HepG2 (cell line): ENCODE measurements around the gene DHX30. TPM values are rescaled to one million over a fixed set of nuclear protein-coding genes. Genes with fewer than 3 reads are reported as not detected.

Experiments
- CBX1 ChIP-seq: IDR thresholded peaks from one replicate; pipeline ENCODE4 v1.6.1; 2016; ENCODE audit warnings: antibody characterized with exemption, low read depth
- HES4 ChIP-seq: sonication (generic); formaldehyde crosslinking; IDR thresholded peaks from 2 replicates; pipeline ENCODE4 v1.9.0; 2021; ENCODE audit warnings: mild to moderate bottlenecking, missing genetic modification reagents, borderline replicate concordance
- POGK ChIP-seq: sonication (generic); formaldehyde crosslinking; conservative IDR thresholded peaks from 2 replicates; pipeline ENCODE4 v1.8.0; 2022; ENCODE audit warnings: mild to moderate bottlenecking, moderate library complexity, missing genetic modification reagents
- RAD21 ChIP-seq: fragments of 450-650 bp; formaldehyde crosslinking; IDR thresholded peaks from 2 replicates; pipeline ENCODE4 v1.5.0; 2020; ENCODE audit warnings: mild to moderate bottlenecking
- RELA ChIP-seq: sonication (generic); formaldehyde crosslinking; IDR thresholded peaks from 2 replicates; pipeline ENCODE4 v1.4.0; 2020; ENCODE audit warnings: missing genetic modification reagents
- RXRB ChIP-seq: IDR thresholded peaks from 2 replicates; pipeline ENCODE4 v1.6.1; 2016; ENCODE audit warnings: borderline replicate concordance, missing genetic modification reagents, missing compliant biosample characterization
- SAFB2 ChIP-seq: sonication (generic); formaldehyde crosslinking; IDR thresholded peaks from 2 replicates; pipeline ENCODE4 v1.5.1; 2020; ENCODE audit warnings: missing genetic modification reagents, low read depth, mild to moderate bottlenecking, borderline replicate concordance
- SP2 ChIP-seq: sonication (generic); formaldehyde crosslinking; IDR thresholded peaks from 2 replicates; pipeline ENCODE4 v1.5.1; 2020; ENCODE audit warnings: mild to moderate bottlenecking, missing genetic modification reagents
- TCF7 ChIP-seq: sonication (generic); IDR thresholded peaks from 2 replicates; pipeline ENCODE4 v1.6.1; 2016; ENCODE audit warnings: antibody characterized with exemption, low read depth
- ZBED4 ChIP-seq: sonication (generic); formaldehyde crosslinking; IDR thresholded peaks from 2 replicates; pipeline ENCODE4 v1.4.0; 2020; ENCODE audit warnings: missing genetic modification reagents, borderline replicate concordance
- ZFP41 ChIP-seq: sonication (generic); formaldehyde crosslinking; IDR thresholded peaks from 2 replicates; pipeline ENCODE4 v1.4.0; 2020; ENCODE audit warnings: mild to moderate bottlenecking, missing genetic modification reagents, borderline replicate concordance
- ZNF160 ChIP-seq: sonication (generic); formaldehyde crosslinking; IDR thresholded peaks from 2 replicates; pipeline ENCODE4 v1.8.0; 2022; ENCODE audit warnings: mild to moderate bottlenecking, inconsistent platforms, missing genetic modification reagents
- ZNF256 ChIP-seq: sonication (generic); formaldehyde crosslinking; conservative IDR thresholded peaks from 2 replicates; pipeline ENCODE4 v1.4.0; 2020; ENCODE audit warnings: missing genetic modification reagents
- ZNF44 ChIP-seq: sonication (generic); formaldehyde crosslinking; IDR thresholded peaks from 2 replicates; pipeline ENCODE4 v1.5.1; 2020; ENCODE audit warnings: mild to moderate bottlenecking, missing genetic modification reagents
- ZNF556 ChIP-seq: sonication (generic); formaldehyde crosslinking; IDR thresholded peaks from 2 replicates; pipeline ENCODE4 v1.4.0; 2020; ENCODE audit warnings: mild to moderate bottlenecking, missing genetic modification reagents, borderline replicate concordance
- ZNF589 ChIP-seq: sonication (generic); formaldehyde crosslinking; conservative IDR thresholded peaks from 2 replicates; pipeline ENCODE4 v1.8.0; 2022; ENCODE audit warnings: mild to moderate bottlenecking, moderate library complexity, missing genetic modification reagents
- ZNF652 ChIP-seq: IDR thresholded peaks from 2 replicates; pipeline ENCODE4 v1.6.1; 2016; ENCODE audit warnings: low read depth, borderline replicate concordance
- polyA plus RNA-seq, 8 experiments: library from polyadenylated mRNA; depleted of rRNA in 3 of 8; stranded (reverse) in 7 of 8; unstranded in 1 of 8; fragments of >200 nt; fragmentation: Illumina TruSeq in 4 of 8; extraction: Trizol in 4 of 8; gene quantifications; 2 replicates each; pipeline versions ENCODE4 v1.2.1 to v1.2.3, GENCODE V29; 2011 to 2016; ENCODE audit warnings: low read depth in 4 of 8, missing spikeins in 1 of 8, mixed read lengths in 1 of 8; ENCODE audit not compliant: insufficient read depth in 1 of 8
- total RNA-seq, 5 experiments: library from RNA; depleted of rRNA; stranded (reverse); fragments of >200 nt; fragmentation: Illumina TruSeq; extraction: Trizol; gene quantifications; 2 replicates each; pipeline ENCODE4 v1.2.3, GENCODE V29; 2016; ENCODE audit warnings: low read depth in 1 of 5
- TF ChIP-seq, protein P1 (sequence below): sonication (generic); formaldehyde crosslinking; conservative IDR thresholded peaks from 2 replicates; pipeline ENCODE4 v1.4.0; 2020; ENCODE audit warnings: missing genetic modification reagents
- TF ChIP-seq, protein P2 (sequence below), 2 experiments: sonication (generic) in 1 of 2; formaldehyde crosslinking in 1 of 2; IDR thresholded peaks; 2 replicates each; pipeline versions ENCODE4 v1.5.1 to v1.6.1; 2011 to 2020; ENCODE audit warnings: borderline replicate concordance in 1 of 2, low read depth in 1 of 2, low read length in 1 of 2, mild to moderate bottlenecking in 1 of 2, missing genetic modification reagents in 1 of 2, moderate library complexity in 1 of 2

DHX30 gene
- total and polyA plus RNA-seq, 2 of the 13 experiments (the other 11 are each of a cell fraction or from before 2014, with no cell fraction given) = 30.6 to 59.4 TPM

- TF ChIP-seq ZNF589 = peak; percentile 67; the same call in 1 of the 2 replicates
- no peak for TF ChIP-seq ZNF652 (CRISPR knock-in tag)
- peak; percentile 96 for TF ChIP-seq SAFB2
- no peak; the same call in 1 of the 2 replicates for TF ChIP-seq ZNF556 (CRISPR knock-in tag)
- TF ChIP-seq ZBED4 (CRISPR knock-in tag) = peak; percentile 53
- TF ChIP-seq, protein P1, sequence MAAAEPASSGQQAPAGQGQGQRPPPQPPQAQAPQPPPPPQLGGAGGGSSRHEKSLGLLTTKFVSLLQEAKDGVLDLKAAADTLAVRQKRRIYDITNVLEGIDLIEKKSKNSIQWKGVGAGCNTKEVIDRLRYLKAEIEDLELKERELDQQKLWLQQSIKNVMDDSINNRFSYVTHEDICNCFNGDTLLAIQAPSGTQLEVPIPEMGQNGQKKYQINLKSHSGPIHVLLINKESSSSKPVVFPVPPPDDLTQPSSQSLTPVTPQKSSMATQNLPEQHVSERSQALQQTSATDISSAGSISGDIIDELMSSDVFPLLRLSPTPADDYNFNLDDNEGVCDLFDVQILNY = peak; percentile 68
- TF ChIP-seq RAD21 (CRISPR knock-in tag) = no peak
- TF ChIP-seq, protein P2, sequence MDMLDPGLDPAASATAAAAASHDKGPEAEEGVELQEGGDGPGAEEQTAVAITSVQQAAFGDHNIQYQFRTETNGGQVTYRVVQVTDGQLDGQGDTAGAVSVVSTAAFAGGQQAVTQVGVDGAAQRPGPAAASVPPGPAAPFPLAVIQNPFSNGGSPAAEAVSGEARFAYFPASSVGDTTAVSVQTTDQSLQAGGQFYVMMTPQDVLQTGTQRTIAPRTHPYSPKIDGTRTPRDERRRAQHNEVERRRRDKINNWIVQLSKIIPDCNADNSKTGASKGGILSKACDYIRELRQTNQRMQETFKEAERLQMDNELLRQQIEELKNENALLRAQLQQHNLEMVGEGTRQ (IDR thresholded peaks at IDR 0.05; ENCODE audit: low read depth, low read length) = no peak
- TF ChIP-seq, protein P2 (CRISPR knock-in tag; IDR thresholded peaks at IDR 0.05; ENCODE audit: borderline replicate concordance) = no peak; the same call in 1 of the 2 replicates
- peak; percentile 73 for TF ChIP-seq CBX1
- TF ChIP-seq HES4 (CRISPR knock-in tag) = no peak
- TF ChIP-seq POGK (CRISPR knock-in tag) = no peak
- TF ChIP-seq ZNF256 = no peak
- no peak; the same call in 1 of the 2 replicates for TF ChIP-seq ZFP41
- no peak for TF ChIP-seq TCF7
- 0 out of 2 replicates have a peak, but pooled peaks have one; percentile 0 for TF ChIP-seq RELA (CRISPR knock-in tag)
- peak; percentile 53; the same call in 1 of the 2 replicates for TF ChIP-seq RXRB (CRISPR knock-in tag)
- TF ChIP-seq SP2 (CRISPR knock-in tag) = no peak
- 0 out of 2 replicates have a peak, but pooled peaks have one; percentile 39 for TF ChIP-seq ZNF160 (CRISPR knock-in tag)
- TF ChIP-seq ZNF44 (CRISPR knock-in tag) = no peak; the same call in 1 of the 2 replicates
These were observed 21.1 kb upstream of the DHX30 start, which contains the start of gene SMARCC1 (continued) for GRCh38 chr3:47781685-47782445.
